GM21515 (cell line): Measurements from ENCODE around the gene MAN2C1.
"Not testable (repeated sequence)": the region's sequence is repeated elsewhere in the genome, so short reads cannot be mapped to it uniquely, and the experiment has no call there.

ENCODE experiments used
- ATAC-seq: cut with Tn5 transposase; IDR thresholded peaks from one replicate; pipeline ENCODE4 v1.9.1; 2021; ENCODE audit not compliant: unreplicated experiment

The MAN2C1 gene

GRCh38 chr15:75361361-75361988, 6.9 kb downstream of the MAN2C1 start:
- no peak for ATAC-seq

- ATAC-seq = no peak
These were observed 7.6 kb downstream of the MAN2C1 start for GRCh38 chr15:75360856-75361255.

- no peak for ATAC-seq
These were observed 8.0 kb downstream of the MAN2C1 start for GRCh38 chr15:75360391-75360790.

DNA sequence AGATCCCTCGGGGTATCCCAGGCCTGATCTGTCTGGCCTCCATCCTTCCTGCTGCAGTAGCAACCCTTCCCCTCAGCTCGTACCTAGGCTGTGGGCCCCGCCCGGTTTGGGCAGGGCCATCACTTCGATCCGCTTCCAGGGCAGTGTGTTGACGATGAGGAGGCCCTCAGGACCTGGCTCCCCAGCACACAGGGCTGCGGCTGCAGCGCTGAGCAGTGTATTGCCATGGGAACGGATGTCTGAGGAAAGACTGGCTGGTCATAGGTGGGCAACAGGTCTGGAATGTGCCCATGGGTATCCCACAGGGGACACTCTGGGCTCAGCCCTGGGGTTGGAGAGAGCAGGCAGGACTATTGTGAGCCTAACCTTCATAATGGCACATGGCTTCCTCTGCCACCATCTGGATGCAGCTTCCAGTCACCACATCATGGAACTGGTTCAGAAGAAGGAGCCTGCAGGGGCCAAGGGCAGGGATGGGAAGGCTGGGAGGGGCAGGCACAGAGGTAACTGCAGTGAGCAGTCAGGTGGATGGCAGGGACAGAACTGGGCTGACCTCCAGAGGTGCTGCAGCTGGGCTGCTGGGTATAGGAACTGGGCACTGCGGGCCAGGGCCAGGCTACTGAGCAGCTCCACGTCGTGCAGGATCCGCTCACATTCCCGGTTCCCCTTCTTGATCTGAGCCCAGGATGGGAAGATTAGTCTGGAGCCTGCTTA, 8.7 kb downstream of the MAN2C1 start:
- no peak for ATAC-seq

GRCh38 chr15:75358771-75359536, 9.5 kb downstream of the MAN2C1 start:
- no peak for ATAC-seq

DNA sequence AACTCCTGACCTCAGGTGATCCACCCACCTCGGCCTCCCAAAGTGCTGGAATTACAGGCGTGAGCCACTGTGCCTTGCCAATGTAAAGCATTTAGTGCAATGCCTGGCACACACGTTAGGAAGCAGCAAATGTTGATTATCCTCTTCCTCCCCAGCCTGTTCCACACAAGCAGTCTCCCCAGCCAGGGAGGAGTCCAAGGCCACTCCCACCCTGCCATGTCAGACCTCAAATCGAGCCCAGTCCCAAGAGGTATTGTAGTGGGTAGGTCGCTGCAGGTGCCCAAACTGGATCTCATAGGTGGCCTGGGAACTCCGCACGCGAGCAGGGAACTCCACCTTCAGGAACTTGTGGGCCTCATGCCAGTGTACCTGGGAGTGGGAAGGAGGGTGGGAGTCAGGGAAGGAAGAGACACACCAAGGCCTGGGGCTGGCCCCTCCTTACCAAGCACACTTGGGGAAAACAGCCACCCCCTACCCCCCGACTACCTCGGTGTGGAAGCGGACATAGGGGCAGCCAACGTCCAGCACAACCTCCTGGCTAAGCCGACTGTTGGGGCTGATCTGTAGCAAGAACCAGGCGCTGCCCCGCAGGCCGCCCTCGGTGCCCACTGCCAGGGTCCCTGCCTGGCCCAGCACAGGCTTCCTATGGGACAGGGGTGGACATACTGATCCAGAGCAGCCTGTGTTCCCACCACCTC, 10.3 kb downstream of the MAN2C1 start:
- ATAC-seq = no peak

GRCh38 chr15:75356517-75356916, 11.9 kb downstream of the MAN2C1 start:
- no peak for ATAC-seq

DNA sequence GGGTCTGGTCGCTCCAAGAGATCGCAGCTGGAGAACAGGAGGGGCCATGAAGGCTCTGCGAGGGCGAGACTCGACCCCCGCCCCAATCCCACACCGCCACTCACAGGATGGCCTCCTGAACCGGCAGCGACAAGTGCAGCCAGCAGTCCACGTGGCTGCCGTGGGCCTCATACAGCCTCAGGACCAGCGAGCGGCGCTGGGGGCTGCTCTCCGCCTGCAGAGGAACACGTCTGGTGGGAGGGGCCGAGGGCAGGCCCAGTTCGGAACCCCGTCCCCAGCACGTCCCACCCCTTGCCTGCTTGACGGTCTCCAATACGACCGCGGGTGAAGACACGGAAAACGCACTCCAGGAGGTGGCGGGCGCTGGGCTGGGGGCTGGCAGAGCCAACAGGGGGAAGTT, 12.4 kb downstream of the MAN2C1 start:
- ATAC-seq = no peak

- ATAC-seq = no peak
These were observed 13.0 kb downstream of the MAN2C1 start for GRCh38 chr15:75355369-75355768.

DNA sequence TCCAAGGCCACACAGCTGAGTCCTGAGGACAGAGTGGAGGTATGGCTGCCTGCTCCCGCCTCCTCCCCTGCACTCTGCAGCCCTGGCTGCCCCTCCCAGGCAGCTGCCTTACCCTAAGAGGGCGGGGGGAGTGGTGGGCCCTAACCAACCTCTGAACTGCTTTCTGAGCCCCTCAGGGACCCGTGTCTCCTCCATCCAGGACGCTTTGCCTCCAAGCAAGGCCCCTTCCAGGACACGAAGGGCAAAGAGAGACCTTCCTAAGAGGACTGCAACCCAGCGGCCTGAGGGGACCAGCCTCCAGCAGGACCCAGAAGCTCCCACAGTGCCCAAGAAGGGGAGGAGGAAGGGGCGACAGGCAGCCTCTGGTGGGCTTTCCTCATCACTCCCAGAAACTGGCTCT, 14.0 kb downstream of the MAN2C1 start:
- no peak for ATAC-seq

GRCh38 chr15:75353604-75354003, 14.8 kb downstream of the MAN2C1 start:
- ATAC-seq = no peak

- ATAC-seq = no peak
These were observed 16.0 kb downstream of the MAN2C1 start for GRCh38 chr15:75352186-75353080.

GRCh38 chr15:75350601-75351361, 17.6 kb downstream of the MAN2C1 start:
- no peak for ATAC-seq

DNA sequence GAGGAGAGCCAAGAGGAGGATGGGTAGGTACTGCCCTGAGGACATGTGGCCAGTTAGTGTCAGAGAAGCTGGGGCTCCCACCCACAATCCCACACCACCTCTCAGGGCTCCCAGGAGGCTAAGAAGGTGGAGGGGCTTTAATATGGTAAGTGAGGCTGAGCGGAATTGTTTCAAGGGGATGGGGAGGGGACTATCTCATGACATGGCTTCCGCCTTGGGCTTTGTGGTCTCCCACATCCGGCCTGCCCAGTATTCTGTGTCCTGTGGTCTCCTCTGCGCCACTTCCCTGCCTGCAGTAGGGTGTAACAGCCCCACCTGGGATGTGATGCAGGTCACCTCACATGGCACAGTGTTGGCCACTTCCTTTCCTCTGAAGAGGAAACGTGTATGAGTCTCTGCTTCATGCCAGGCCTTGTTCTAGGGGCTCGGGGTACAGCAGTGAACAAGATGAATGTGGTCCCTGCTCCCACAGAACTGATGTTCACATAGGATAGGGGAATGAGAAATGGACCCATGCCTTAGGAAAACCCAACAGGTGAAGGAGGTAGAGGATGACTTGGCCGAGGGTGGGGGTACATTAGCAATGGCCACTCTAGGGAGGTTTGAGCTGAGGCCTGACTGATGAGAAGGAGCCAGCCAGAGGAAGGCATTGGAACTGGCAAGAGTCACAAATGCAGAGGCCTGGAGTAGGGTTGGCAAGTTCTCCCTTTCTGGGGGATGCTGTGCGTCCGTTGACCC, 18.4 kb downstream of the MAN2C1 start:
- ATAC-seq = no peak

GRCh38 chr15:75349351-75349669, 19.1 kb downstream of the MAN2C1 start:
- not testable (repeated sequence) for ATAC-seq

DNA sequence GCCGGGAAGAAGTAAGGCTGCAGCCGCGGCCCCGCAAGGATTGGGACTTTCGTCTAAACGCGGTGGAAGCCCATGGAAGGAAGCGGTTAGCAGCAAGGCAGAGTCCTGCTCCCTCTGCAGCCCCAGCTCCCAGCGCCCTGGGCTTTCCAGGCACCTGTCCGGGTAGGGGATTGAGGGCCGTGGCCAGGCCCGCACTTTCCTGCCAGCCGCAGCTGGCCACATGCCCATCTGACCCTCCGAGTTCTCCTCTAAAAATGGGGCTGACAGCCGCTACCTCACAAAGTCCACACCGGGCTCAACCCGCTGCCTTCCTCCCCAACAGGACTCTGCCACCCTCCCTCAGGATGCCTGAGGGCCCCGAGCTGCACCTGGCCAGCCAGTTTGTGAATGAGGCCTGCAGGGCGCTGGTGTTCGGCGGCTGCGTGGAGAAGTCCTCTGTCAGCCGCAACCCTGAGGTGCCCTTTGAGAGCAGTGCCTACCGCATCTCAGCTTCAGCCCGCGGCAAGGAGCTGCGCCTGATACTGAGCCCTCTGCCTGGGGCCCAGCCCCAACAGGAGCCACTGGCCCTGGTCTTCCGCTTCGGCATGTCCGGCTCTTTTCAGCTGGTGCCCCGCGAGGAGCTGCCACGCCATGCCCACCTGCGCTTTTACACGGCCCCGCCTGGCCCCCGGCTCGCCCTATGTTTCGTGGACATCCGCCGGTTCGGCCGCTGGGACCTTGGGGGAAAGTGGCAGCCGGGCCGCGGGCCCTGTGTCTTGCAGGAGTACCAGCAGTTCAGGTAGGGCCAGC, 19.7 kb downstream of the MAN2C1 start:
- ATAC-seq = no peak

DNA sequence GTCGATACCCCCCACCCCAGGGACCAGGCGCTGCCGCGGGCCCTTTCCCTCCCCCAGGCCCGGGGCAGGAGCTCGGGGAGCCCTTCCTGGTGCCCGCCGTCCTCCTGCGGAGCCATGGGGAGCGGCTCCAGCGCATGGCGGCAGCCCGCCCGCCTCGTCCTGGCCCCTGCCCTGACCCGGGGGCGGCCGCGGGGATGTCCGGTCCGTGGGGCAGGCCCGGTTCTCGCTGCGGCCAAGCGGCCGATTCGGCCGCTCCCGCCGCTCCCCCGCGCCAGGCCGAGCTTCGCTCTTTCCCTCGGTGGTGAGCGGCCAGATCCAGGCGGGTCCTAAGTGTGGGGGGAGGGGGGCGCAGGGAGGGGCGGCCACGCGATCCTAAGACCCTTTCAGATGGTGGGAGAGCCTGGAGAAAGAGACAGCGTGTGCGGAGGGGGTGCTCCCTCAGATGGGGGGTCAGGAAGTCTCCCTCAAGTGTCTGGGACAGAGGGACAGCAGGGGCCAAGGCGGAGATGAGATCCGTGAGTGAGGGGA, 20.3 kb downstream of the MAN2C1 start:
- ATAC-seq = no peak
